HG03039 (cell line): ENCODE results near the gene UBAC2.
"Not testable (repeated sequence)": the region's sequence is repeated elsewhere in the genome, so short reads cannot be mapped to it uniquely, and the experiment has no call there.

Experiments used
- ATAC-seq: cut with Tn5 transposase; IDR thresholded peaks from one replicate; pipeline ENCODE4 v1.9.1; 2021; ENCODE audit warnings: mild to moderate bottlenecking, moderate library complexity; ENCODE audit not compliant: unreplicated experiment

UBAC2 gene

GRCh38 chr13:99231721-99232120 lies 31.1 kb downstream of the UBAC2 start:
- no peak for ATAC-seq

DNA sequence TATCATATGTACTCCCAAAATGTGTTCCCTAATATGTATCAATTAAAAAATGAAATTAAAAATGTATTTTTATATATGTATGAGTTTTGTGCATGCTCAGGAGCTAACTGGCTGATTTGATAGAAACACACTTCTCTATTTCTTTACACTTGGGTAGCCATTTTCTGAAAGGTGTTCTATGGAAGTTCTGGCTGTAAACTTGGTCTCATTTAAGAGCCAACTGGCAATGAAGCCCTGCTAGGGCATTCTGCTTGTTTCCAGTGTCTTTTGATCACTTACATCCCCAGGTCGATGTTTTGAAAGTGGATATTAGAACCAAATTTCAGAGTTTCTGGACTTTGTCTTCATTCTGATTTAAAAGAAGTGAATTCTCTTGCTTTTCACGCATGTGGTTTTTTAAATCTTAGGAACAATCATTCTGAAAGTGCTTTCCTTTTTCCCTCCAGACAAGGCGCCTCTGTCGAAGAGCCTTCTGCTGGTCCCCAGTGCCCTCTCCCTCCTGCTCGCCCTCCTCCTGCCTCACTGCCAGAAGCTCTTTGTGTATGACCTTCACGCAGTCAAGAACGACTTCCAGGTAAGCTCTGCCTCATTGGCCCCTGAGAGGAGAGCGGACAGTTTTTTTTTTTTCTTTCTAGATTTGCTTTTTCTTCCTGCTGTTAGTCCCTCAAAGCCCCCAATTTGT lies 37.5 kb downstream of the UBAC2 start:
- no peak for ATAC-seq

- ATAC-seq = no peak
Measured at GRCh38 chr13:99246100-99246499, 45.4 kb downstream of the UBAC2 start.

GRCh38 chr13:99249178-99249577 lies 48.5 kb downstream of the UBAC2 start:
- not testable (repeated sequence) for ATAC-seq

DNA sequence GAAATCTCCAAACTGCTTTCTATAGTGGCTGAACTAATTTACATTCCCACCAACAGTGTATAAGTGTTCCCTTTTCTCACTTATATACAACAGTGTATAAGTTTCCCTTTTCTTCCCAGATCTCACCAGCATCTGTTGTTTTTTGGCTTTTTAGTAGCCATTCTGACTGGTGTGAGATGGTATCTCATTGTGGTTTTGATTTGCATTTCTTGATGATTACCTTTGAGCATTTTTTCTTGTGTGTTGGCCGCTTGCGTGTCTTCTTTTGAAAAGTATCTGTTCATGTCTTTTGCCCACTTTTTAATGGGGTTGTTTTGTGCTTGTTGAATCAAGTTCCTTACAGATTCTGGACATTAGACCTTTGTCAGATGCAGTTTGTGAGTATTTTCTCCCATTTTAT lies 49.0 kb downstream of the UBAC2 start:
- ATAC-seq = not testable (repeated sequence)

- ATAC-seq = no peak
Measured at GRCh38 chr13:99250982-99251825, 50.5 kb downstream of the UBAC2 start.

- ATAC-seq = no peak
Measured at GRCh38 chr13:99251921-99252320, 51.3 kb downstream of the UBAC2 start.

- ATAC-seq = no peak
Measured at GRCh38 chr13:99254830-99255229, 54.2 kb downstream of the UBAC2 start.

DNA sequence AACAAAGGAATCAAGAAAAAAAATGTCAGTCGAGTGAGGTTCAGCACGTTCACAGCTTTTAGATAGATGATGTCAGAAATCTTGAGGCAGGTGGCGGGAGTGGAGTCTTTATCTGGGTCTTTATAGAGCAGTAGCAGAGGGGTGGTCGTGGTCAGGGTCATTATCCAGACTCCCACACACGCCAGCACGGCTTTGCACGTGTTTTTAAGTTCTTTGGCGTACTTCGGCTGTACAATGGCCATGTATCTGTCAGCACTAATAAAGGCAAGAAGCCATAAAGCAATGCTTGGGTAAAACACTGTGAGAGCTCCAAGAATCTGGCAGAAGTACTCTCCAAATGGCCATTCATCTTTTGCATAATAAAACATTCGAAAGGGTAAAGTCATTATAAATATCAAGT lies 54.6 kb downstream of the UBAC2 start:
- no peak for ATAC-seq

DNA sequence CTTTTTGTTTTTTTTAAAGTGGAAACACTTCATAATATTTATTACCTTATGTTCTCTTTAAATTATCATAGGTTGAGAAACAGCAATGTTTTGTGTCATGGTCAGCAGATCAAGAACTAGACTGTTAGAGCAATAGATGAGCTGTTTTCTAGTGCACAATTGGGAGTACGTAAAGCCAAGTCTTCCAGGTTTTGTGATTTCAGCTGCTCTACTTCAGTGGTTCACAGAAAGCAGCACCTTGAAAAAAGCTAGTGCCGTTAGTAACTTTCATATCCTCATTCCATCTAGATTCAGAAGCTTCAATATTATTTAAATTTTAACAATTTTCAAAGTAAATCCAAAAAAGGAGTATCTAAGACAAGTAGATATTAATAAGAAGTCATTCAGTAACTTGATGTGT lies 55.6 kb downstream of the UBAC2 start:
- ATAC-seq = no peak

- no peak for ATAC-seq
Measured at GRCh38 chr13:99256709-99257108, 56.1 kb downstream of the UBAC2 start.

DNA sequence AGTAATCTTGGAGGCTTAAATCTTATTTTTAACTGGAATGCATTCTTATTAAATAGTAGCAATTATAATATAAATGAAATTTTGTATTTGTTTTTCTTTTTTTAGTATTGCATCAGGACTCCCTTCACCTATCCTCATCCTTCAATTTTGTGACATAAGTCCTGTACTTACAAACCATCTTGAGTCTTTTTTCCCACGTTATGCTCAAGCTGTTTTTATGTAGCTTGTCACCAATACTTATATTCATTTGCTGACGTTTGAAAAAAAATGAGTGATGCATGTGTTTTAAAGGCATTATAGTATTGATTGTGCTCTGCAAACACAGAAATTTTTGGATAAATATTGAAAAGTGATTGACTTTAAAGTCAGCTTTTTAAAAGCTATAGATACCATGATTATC lies 56.6 kb downstream of the UBAC2 start:
- no peak for ATAC-seq

DNA sequence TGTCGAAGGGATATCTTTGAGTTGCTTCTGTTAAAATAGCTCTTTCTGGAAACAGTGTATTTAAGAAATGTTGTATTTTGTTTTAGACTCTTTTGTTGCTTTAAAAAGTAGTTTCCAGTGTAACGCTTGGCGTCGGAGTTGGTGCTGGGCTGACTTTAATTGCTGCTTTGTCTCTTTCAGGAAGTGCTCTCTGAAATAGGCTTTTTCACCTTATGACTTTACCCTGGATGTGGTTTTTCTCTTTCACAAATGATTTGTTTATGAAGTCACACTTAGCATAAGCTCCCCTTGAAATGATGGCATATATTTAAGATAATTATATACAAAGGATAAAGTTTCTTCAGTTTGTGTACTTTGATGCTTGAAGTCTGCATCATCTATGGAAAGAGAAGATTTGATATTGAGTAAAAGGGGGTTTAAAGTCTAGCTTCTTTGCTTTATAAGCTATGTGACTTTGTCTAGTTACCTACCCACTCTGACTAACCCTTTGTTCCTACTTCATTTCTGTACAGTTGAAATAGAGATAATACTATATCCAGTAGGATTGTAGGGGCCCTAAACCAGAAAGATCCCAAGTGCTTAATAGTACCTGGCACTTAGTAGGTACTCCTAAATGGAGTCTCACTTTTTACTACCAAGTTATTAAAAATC lies 57.7 kb downstream of the UBAC2 start, which contains the start of gene GPR18:
Gene GPR18 (minus strand): TSS at position 170 of the 651 bp plus-strand sequence. CDS start 2,507 bp downstream, outside the sequence.
- ATAC-seq = peak; percentile 76

DNA sequence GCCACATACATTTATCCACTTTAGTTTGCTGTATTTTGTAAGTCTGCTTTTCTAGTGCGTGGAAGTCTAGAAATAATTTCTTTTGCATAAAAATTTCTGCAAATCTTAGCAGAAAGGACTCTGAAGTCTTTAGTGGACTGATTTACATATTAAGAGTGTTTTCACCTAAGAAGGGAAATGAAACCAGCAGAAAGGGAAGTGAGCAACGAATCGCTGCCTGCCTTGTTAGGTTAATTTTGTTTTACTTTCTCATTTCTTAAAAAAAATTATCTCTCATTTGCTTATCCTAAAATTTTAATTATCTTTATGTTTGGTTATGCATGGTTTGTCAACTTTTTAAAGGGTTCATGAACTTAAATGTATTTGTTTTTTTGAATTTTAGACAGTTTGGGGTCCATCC lies 58.3 kb downstream of the UBAC2 start:
- ATAC-seq = no peak

GRCh38 chr13:99260216-99260615 lies 59.6 kb downstream of the UBAC2 start:
- ATAC-seq = no peak

- no peak for ATAC-seq
Measured at GRCh38 chr13:99261059-99261458, 60.4 kb downstream of the UBAC2 start.

GRCh38 chr13:99263126-99263785 lies 62.6 kb downstream of the UBAC2 start:
- no peak for ATAC-seq

DNA sequence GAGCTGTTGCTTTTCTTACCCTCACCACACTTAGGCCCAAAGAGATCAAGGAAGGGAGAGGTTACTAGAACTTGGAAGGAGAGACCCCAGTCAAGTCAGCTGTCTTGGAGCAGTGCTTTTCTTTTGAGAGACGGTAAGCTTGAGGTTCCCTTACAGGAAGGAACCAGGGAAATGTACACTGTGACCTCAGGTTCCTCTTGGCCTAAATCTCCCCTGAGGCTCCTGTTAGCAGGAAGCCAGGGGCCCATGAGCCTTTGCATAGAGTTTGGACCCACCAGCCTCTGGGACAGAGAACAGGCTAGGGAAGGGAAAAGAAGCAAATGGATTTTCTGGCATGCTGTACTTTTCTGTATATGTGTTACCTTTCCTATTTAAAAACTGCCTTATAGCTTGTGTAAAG lies 63.4 kb downstream of the UBAC2 start:
- no peak for ATAC-seq

- no peak for ATAC-seq
Measured at GRCh38 chr13:99265162-99265800, 64.6 kb downstream of the UBAC2 start.

- no peak for ATAC-seq
Measured at GRCh38 chr13:99265821-99266426, 65.3 kb downstream of the UBAC2 start.
